HL-60/S4 treated with phorbol 12-myristate 13-acetate at 8.2 ng/mL for 4 days and 3 days (cell line): ENCODE results near the gene DENND1C.

ENCODE experiments used
- in situ Hi-C: fragments of 300-500 bp; cut with MboI; formaldehyde crosslinking; loops from 2 replicates; pipeline ENCODE4 v1.15.0; 2022; ENCODE audit warnings: low sequenced_read_pairs

Gene DENND1C

GRCh38 chr19:6480848-6481415 lies 655 bp downstream of the DENND1C start:
- in situ Hi-C loops = no loop called here

- in situ Hi-C loops = no loop called here
These were observed 1.7 kb downstream of the DENND1C start for GRCh38 chr19:6479836-6480398.

- in situ Hi-C loops = no loop called here
These were observed 2.8 kb downstream of the DENND1C start for GRCh38 chr19:6478815-6479214.

- in situ Hi-C loops = no loop called here
These were observed 4.6 kb downstream of the DENND1C start for GRCh38 chr19:6476896-6477431.

- in situ Hi-C loops = no loop called here
These were observed 5.3 kb downstream of the DENND1C start for GRCh38 chr19:6476155-6476895.

- in situ Hi-C loops = no loop called here
These were observed 6.1 kb downstream of the DENND1C start for GRCh38 chr19:6475321-6476108.

GRCh38 chr19:6473647-6474046 lies 7.9 kb downstream of the DENND1C start:
- in situ Hi-C loops = no loop called here

- in situ Hi-C loops = no loop called here
These were observed 8.9 kb downstream of the DENND1C start for GRCh38 chr19:6472713-6473112.

GRCh38 chr19:6471076-6471475 lies 10.5 kb downstream of the DENND1C start:
- in situ Hi-C loops = no loop called here

- in situ Hi-C loops = no loop called here
These were observed 11.4 kb downstream of the DENND1C start for GRCh38 chr19:6470173-6470572.

- in situ Hi-C loops = no loop called here
These were observed 14.2 kb downstream of the DENND1C start for GRCh38 chr19:6467384-6467783.

GRCh38 chr19:6466526-6467248 lies 14.9 kb downstream of the DENND1C start:
- in situ Hi-C loops = no loop called here

- in situ Hi-C loops = no loop called here
These were observed 15.9 kb downstream of the DENND1C start for GRCh38 chr19:6465663-6466062.

GRCh38 chr19:6465006-6465405 lies 16.6 kb downstream of the DENND1C start:
- in situ Hi-C loops = no loop called here

GRCh38 chr19:6464070-6464873 lies 17.3 kb downstream of the DENND1C start, which contains the start of gene CRB3:
Gene CRB3 (plus strand): TSS chr19:6464271. CDS start chr19:6464702, 431 bp downstream.
- in situ Hi-C loops = no loop called here

GRCh38 chr19:6460099-6460884 lies 21.3 kb downstream of the DENND1C start:
- in situ Hi-C loops = no loop called here

GRCh38 chr19:6459262-6460098 lies 22.1 kb downstream of the DENND1C start, which contains the start of gene SLC25A23:
Gene SLC25A23 (minus strand): TSS chr19:6459792. CDS start chr19:6459628, 164 bp downstream.
- in situ Hi-C loops = no loop called here

GRCh38 chr19:6458695-6459261 lies 22.8 kb downstream of the DENND1C start:
- in situ Hi-C loops = no loop called here
